K562 (cell line): ENCODE measurements around the gene FOXO3. TPM values are rescaled to one million over a fixed set of nuclear protein-coding genes. Genes with fewer than 3 reads are reported as not detected.

Experiments used
- ARID3B ChIP-seq: fragments of 250-450 bp; sonication (Bioruptor Pico); IDR thresholded peaks from 2 replicates; pipeline ENCODE4 v1.4.0; 2020; ENCODE audit warnings: borderline replicate concordance
- DNMT1 ChIP-seq: fragments of 450-650 bp; IDR thresholded peaks from 2 replicates; pipeline ENCODE4 v1.6.1; 2016; ENCODE audit warnings: antibody characterized with exemption, mild to moderate bottlenecking
- HOXB6 ChIP-seq: fragments of 250-450 bp; sonication (Bioruptor Pico); IDR thresholded peaks from 2 replicates; pipeline ENCODE4 v1.5.1; 2022; ENCODE audit warnings: mild to moderate bottlenecking, borderline replicate concordance
- SMARCE1 ChIP-seq: fragments of 450-650 bp; IDR thresholded peaks from 2 replicates; pipeline ENCODE4 v1.7.1; 2016; ENCODE audit warnings: mild to moderate bottlenecking
- TAF15 ChIP-seq: fragments of 200-400 bp; formaldehyde crosslinking; IDR thresholded peaks from 2 replicates; pipeline ENCODE4 v1.6.1; 2017; ENCODE audit warnings: mild to moderate bottlenecking, low read depth, low read length, moderate library complexity
- WHSC1 ChIP-seq: IDR thresholded peaks from one replicate; pipeline ENCODE4 v1.6.1; 2012; ENCODE audit warnings: low read length, control low read depth, inconsistent platforms
- ZNF445 ChIP-seq: fragments of 250-450 bp; sonication (Bioruptor Pico); IDR thresholded peaks from 2 replicates; pipeline ENCODE4 v1.4.0; 2020; ENCODE audit warnings: low read depth, mild to moderate bottlenecking, moderate library complexity
- polyA plus RNA-seq, 8 experiments: library from polyadenylated mRNA; depleted of rRNA in 4 of 8; stranded (reverse) in 5 of 8; unstranded in 3 of 8; fragments of >200 nt; fragmentation: Nextera tagmentation in 2 of 8; fragmentation: Illumina TruSeq in 1 of 8; extraction: Ambion mirVana in 2 of 8; extraction: Trizol in 1 of 8; gene quantifications; 2 replicates each; pipeline versions ENCODE4 v1.2.1 to v1.2.3, GENCODE V29; 2011 to 2014; ENCODE audit warnings: inconsistent platforms in 1 of 8, missing spikeins in 1 of 8
- total RNA-seq, 7 experiments: library from RNA; depleted of rRNA in 6 of 7; stranded (reverse); fragments of >200 nt in 6 of 7; fragmentation: Illumina TruSeq in 2 of 7; extraction: Trizol in 2 of 7; gene quantifications; 2 replicates each; pipeline versions ENCODE4 v1.2.1 to v1.2.3, GENCODE V29; 2011 to 2021; ENCODE audit warnings: low replicate concordance in 1 of 7
- TF ChIP-seq, protein P1 (sequence below): fragments of 450-650 bp; formaldehyde crosslinking; IDR thresholded peaks from 2 replicates; pipeline ENCODE4 v1.4.0; 2022; ENCODE audit warnings: missing genetic modification characterization

Gene FOXO3
- total and polyA plus RNA-seq, 9 of the 15 experiments (the other 6 are each of a cell fraction or from before 2014, with no cell fraction given) = 3.0 to 14.6 (median 6.0) TPM

GRCh38 chr6:108697561-108698161, 136.9 kb downstream of the FOXO3 start (continued):
- no peak for TF ChIP-seq ARID3B (CRISPR knock-in tag)
- no peak for TF ChIP-seq ZNF445 (CRISPR knock-in tag)
- no peak for TF ChIP-seq WHSC1
- TF ChIP-seq HOXB6 (CRISPR knock-in tag) = no peak
- TF ChIP-seq, protein P1, sequence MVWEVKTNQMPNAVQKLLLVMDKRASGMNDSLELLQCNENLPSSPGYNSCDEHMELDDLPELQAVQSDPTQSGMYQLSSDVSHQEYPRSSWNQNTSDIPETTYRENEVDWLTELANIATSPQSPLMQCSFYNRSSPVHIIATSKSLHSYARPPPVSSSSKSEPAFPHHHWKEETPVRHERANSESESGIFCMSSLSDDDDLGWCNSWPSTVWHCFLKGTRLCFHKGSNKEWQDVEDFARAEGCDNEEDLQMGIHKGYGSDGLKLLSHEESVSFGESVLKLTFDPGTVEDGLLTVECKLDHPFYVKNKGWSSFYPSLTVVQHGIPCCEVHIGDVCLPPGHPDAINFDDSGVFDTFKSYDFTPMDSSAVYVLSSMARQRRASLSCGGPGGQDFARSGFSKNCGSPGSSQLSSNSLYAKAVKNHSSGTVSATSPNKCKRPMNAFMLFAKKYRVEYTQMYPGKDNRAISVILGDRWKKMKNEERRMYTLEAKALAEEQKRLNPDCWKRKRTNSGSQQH (CRISPR knock-in tag) = no peak
- no peak for TF ChIP-seq DNMT1
- TF ChIP-seq TAF15 = no peak
- TF ChIP-seq SMARCE1 = no peak
